Caco-2 (cell line): Measurements from ENCODE around the gene MTMR12. TPM values are rescaled to one million over a fixed set of nuclear protein-coding genes. Genes with fewer than 3 reads are reported as not detected.

Experiments
- BruUV-seq: library from RNA; stranded (reverse); fragments of 400-500 nt; replicated peaks from 2 replicates; lab custom pipeline; 2021; lab: Mats Ljungman, UMichigan
- CTCF ChIA-PET: fragments of 300-600 bp; sonication (Branson Sonifier 250); formaldehyde crosslinking; loops from one replicate; lab custom pipeline; 2022; ENCODE audit warnings: antibody characterized with exemption; lab: Charles Lee
- POLR2A ChIA-PET: fragments of 300-600 bp; sonication (Branson Sonifier 250); formaldehyde crosslinking; loops from one replicate; lab custom pipeline; 2022; ENCODE audit warnings: antibody characterized with exemption; lab: Charles Lee
- DNase-seq, 2 experiments: peaks; one replicate each; pipeline versions ENCODE4 v3.0.0 to v3.0.0-alpha.2; 2020 to 2022
- H3K27me3 ChIP-seq: replicated peaks from 2 replicates; pipeline ENCODE4 v1.6.0; 2011; ENCODE audit warnings: low read length; ENCODE audit not compliant: control insufficient read depth, insufficient read depth
- H3K36me3 ChIP-seq: 2 replicates; pipeline ENCODE4 v1.5.1; 2011; ENCODE audit warnings: low read length; ENCODE audit not compliant: control insufficient read depth, insufficient read depth
- H3K4me1 ChIP-seq: fragments of 250-450 bp; sonication (Bioruptor Pico); 2 replicates; pipeline ENCODE4 v1.5.1; 2020; ENCODE audit warnings: mild to moderate bottlenecking
- H3K4me3 ChIP-seq: 2 replicates; pipeline ENCODE4 v1.5.1; 2011; ENCODE audit warnings: low read depth, mild to moderate bottlenecking, control low read depth, low read length
- H3K9me3 ChIP-seq: fragments of 250-450 bp; sonication (Bioruptor Pico); 2 replicates; pipeline ENCODE4 v1.5.1; 2020; ENCODE audit warnings: mild to moderate bottlenecking, moderate library complexity
- H3K27ac Mint-ChIP-seq: one replicate; pipeline ENCODE4 v1.8.0; 2022; ENCODE audit warnings: mixed read lengths; ENCODE audit not compliant: unreplicated experiment
- H3K27me3 Mint-ChIP-seq: one replicate; pipeline ENCODE4 v1.8.0; 2022; ENCODE audit warnings: mixed read lengths; ENCODE audit not compliant: insufficient read depth, unreplicated experiment
- H3K36me3 Mint-ChIP-seq: one replicate; pipeline ENCODE4 v1.8.0; 2022; ENCODE audit warnings: mild to moderate bottlenecking, mixed read lengths; ENCODE audit not compliant: insufficient read depth, unreplicated experiment
- H3K4me1 Mint-ChIP-seq: one replicate; pipeline ENCODE4 v1.8.0; 2022; ENCODE audit warnings: low read depth, mixed read lengths; ENCODE audit not compliant: unreplicated experiment
- H3K4me3 Mint-ChIP-seq: one replicate; pipeline ENCODE4 v1.8.0; 2022; ENCODE audit warnings: mild to moderate bottlenecking, moderate library complexity, mixed read lengths; ENCODE audit not compliant: unreplicated experiment
- H3K9me3 Mint-ChIP-seq: one replicate; pipeline ENCODE4 v1.8.0; 2022; ENCODE audit warnings: mixed read lengths; ENCODE audit not compliant: unreplicated experiment
- CTCF ChIP-seq, 2 experiments: fragments of 200-600 bp in 1 of 2; IDR thresholded peaks; 1 replicate in 1 of 2; 2 replicates in 1 of 2; pipeline versions ENCODE4 v1.5.1 to v1.8.0; 2011 to 2022; ENCODE audit warnings: antibody characterized with exemption in 1 of 2, control low read depth in 1 of 2, inconsistent platforms in 1 of 2, low read depth in 1 of 2, low read length in 1 of 2, mild to moderate bottlenecking in 1 of 2, moderate library complexity in 1 of 2; ENCODE audit not compliant: insufficient read depth in 1 of 2, severe bottlenecking in 1 of 2, unreplicated experiment in 1 of 2
- intact Hi-C: fragments of 100-400 bp; cut with micrococcal nuclease; formaldehyde crosslinking; loops from one replicate; pipeline ENCODE4 v1.10.0; 2022; ENCODE audit not compliant: unreplicated experiment
- total RNA-seq: library from RNA; stranded (reverse); gene quantifications from 2 replicates; pipeline ENCODE4 v1.2.3, GENCODE V29; 2022

The MTMR12 gene
- total RNA-seq, 1 experiment from 2014 or later, result 35.1 TPM

GRCh38 chr5:32270946-32271345 lies 41.8 kb downstream of the MTMR12 start:
- H3K4me1 Mint-ChIP-seq, result peaks cover 29% of the 10 kb centered on the region
- no peak overlapping the region for H3K27ac Mint-ChIP-seq
- H3K36me3 ChIP-seq, result no peaks in the 10 kb centered on the region; the same call in 1 of the 2 replicates
- H3K27me3 ChIP-seq, result no peaks in the 10 kb centered on the region
- no peak overlapping the region for H3K4me3 Mint-ChIP-seq
- H3K27me3 Mint-ChIP-seq, result no peaks in the 10 kb centered on the region
- no TSS peak for BruUV-seq
- peaks cover 74% of the 10 kb centered on the region for H3K36me3 Mint-ChIP-seq
- H3K4me3 ChIP-seq, result no peak overlapping the region
- TF ChIP-seq CTCF (IDR thresholded peaks at IDR 0.05; ENCODE audit: insufficient read depth in 1 of 2, low read depth in 1 of 2, low read length in 1 of 2, severe bottlenecking in 1 of 2, unreplicated experiment in 1 of 2), result no peak
- intact Hi-C loops, result no loop called here
- ChIA-PET CTCF (no interaction called here), POLR2A (no interaction called here)
- DNase-seq, result no peak
- H3K9me3 ChIP-seq, result no peaks in the 10 kb centered on the region
- H3K9me3 Mint-ChIP-seq, result no peaks in the 10 kb centered on the region
- peaks cover 28% of the 10 kb centered on the region for H3K4me1 ChIP-seq

GRCh38 chr5:32270178-32270577 lies 42.6 kb downstream of the MTMR12 start:
- Histone ChIP-seq H3K4me3 (no peak overlapping the region), H3K4me1 (peaks cover 20% of the 10 kb centered on the region), H3K9me3 (no peaks in the 10 kb centered on the region), H3K36me3 (no peaks in the 10 kb centered on the region; the same call in 1 of the 2 replicates), H3K27me3 (no peaks in the 10 kb centered on the region)
- POLR2A ChIA-PET, result no interaction called here
- BruUV-seq, result no TSS peak
- Mint-ChIP-seq H3K4me3 (no peak overlapping the region), H3K27me3 (no peaks in the 10 kb centered on the region), H3K9me3 (no peaks in the 10 kb centered on the region), H3K36me3 (peaks cover 81% of the 10 kb centered on the region), H3K27ac (no peak overlapping the region), H3K4me1 (peaks cover 22% of the 10 kb centered on the region)
- CTCF ChIA-PET, result no interaction called here
- no peak for DNase-seq
- no peak for TF ChIP-seq CTCF (IDR thresholded peaks at IDR 0.05; ENCODE audit: insufficient read depth in 1 of 2, low read depth in 1 of 2, low read length in 1 of 2, severe bottlenecking in 1 of 2, unreplicated experiment in 1 of 2)
- intact Hi-C loops, result no loop called here

- no peak for TF ChIP-seq CTCF (IDR thresholded peaks at IDR 0.05; ENCODE audit: insufficient read depth in 1 of 2, low read depth in 1 of 2, low read length in 1 of 2, severe bottlenecking in 1 of 2, unreplicated experiment in 1 of 2)
- Histone ChIP-seq H3K4me3 (no peak overlapping the region), H3K27me3 (no peaks in the 10 kb centered on the region), H3K9me3 (no peaks in the 10 kb centered on the region), H3K36me3 (peaks cover 1% of the 10 kb centered on the region; the same call in 1 of the 2 replicates), H3K4me1 (peaks cover 16% of the 10 kb centered on the region; the same call in 1 of the 2 replicates)
- peaks cover 86% of the 10 kb centered on the region for H3K36me3 Mint-ChIP-seq
- no peaks in the 10 kb centered on the region for H3K9me3 Mint-ChIP-seq
- no TSS peak for BruUV-seq
- peaks cover 17% of the 10 kb centered on the region for H3K4me1 Mint-ChIP-seq
- H3K27ac Mint-ChIP-seq, result no peak overlapping the region
- H3K27me3 Mint-ChIP-seq, result no peaks in the 10 kb centered on the region
- intact Hi-C loops, result no loop called here
- DNase-seq, result no peak
- H3K4me3 Mint-ChIP-seq, result no peak overlapping the region
- CTCF ChIA-PET, result no interaction called here
- POLR2A ChIA-PET, result no interaction called here
Observed at GRCh38 chr5:32265902-32266301, 46.8 kb downstream of the MTMR12 start.
